Neutrophil (primary cell): ENCODE results near the gene GRIK2.

Experiments
- H3K27ac ChIP-seq: fragments of 200-600 bp; sonication (generic); 2 replicates; pipeline ENCODE4 v1.5.1; 2016; ENCODE audit warnings: mild to moderate bottlenecking, moderate library complexity
- H3K27me3 ChIP-seq: fragments of 200-600 bp; sonication (generic); 2 replicates; pipeline ENCODE4 v1.6.0; 2016; ENCODE audit warnings: mild to moderate bottlenecking
- H3K36me3 ChIP-seq: fragments of 200-600 bp; sonication (generic); 2 replicates; pipeline ENCODE4 v1.5.1; 2017
- H3K4me1 ChIP-seq, 2 experiments: fragments of 200-600 bp in 1 of 2; sonication (generic) in 1 of 2; 1 replicate in 1 of 2; 2 replicates in 1 of 2; pipeline versions ENCODE4 v1.5.1 to v1.6.1; 2013 to 2016; ENCODE audit warnings: low read depth in 1 of 2, low read length in 1 of 2, mild to moderate bottlenecking in 1 of 2, moderate library complexity in 1 of 2; ENCODE audit not compliant: control insufficient read depth in 1 of 2, insufficient read depth in 1 of 2
- H3K4me3 ChIP-seq, 2 experiments: fragments of 200-600 bp in 1 of 2; sonication (generic) in 1 of 2; 1 replicate in 1 of 2; 2 replicates in 1 of 2; pipeline ENCODE4 v1.5.1; 2013 to 2016; ENCODE audit warnings: low read depth in 1 of 2, low read length in 1 of 2, mild to moderate bottlenecking in 1 of 2, moderate library complexity in 1 of 2
- H3K9me3 ChIP-seq: fragments of 200-600 bp; sonication (generic); 2 replicates; pipeline ENCODE4 v1.5.1; 2016
- CTCF ChIP-seq: fragments of 200-600 bp; sonication (generic); IDR thresholded peaks from 2 replicates; pipeline ENCODE4 v1.5.1; 2016; ENCODE audit warnings: antibody characterized with exemption

GRIK2 gene

GRCh38 chr6:101921829-101922450 lies 528.4 kb downstream of the GRIK2 start:
- no peaks in the 10 kb centered on the region for H3K4me1 ChIP-seq
- no peaks in the 10 kb centered on the region for H3K9me3 ChIP-seq
- H3K27ac ChIP-seq, result no peak overlapping the region
- no peak for TF ChIP-seq CTCF
- H3K36me3 ChIP-seq, result no peaks in the 10 kb centered on the region
- no peaks in the 10 kb centered on the region for H3K27me3 ChIP-seq
- H3K4me3 ChIP-seq, result no peak overlapping the region

GRCh38 chr6:101926149-101926925 lies 532.8 kb downstream of the GRIK2 start:
- Histone ChIP-seq H3K27me3 (no peaks in the 10 kb centered on the region), H3K36me3 (no peaks in the 10 kb centered on the region), H3K4me3 (no peak overlapping the region), H3K4me1 (no peaks in the 10 kb centered on the region), H3K27ac (no peak overlapping the region), H3K9me3 (no peaks in the 10 kb centered on the region)
- TF ChIP-seq CTCF, result no peak

GRCh38 chr6:101931766-101932165 lies 538.3 kb downstream of the GRIK2 start:
- Histone ChIP-seq H3K4me3 (no peak overlapping the region), H3K27ac (no peak overlapping the region), H3K27me3 (no peaks in the 10 kb centered on the region), H3K4me1 (no peaks in the 10 kb centered on the region), H3K36me3 (no peaks in the 10 kb centered on the region), H3K9me3 (no peaks in the 10 kb centered on the region)
- TF ChIP-seq CTCF, result no peak

GRCh38 chr6:101932704-101933103 lies 539.2 kb downstream of the GRIK2 start:
- Histone ChIP-seq H3K27me3 (no peaks in the 10 kb centered on the region), H3K4me1 (no peaks in the 10 kb centered on the region), H3K36me3 (no peaks in the 10 kb centered on the region), H3K4me3 (no peak overlapping the region), H3K9me3 (no peaks in the 10 kb centered on the region), H3K27ac (no peak overlapping the region)
- no peak for TF ChIP-seq CTCF

- Histone ChIP-seq H3K9me3 (no peaks in the 10 kb centered on the region), H3K27ac (no peak overlapping the region), H3K36me3 (no peaks in the 10 kb centered on the region), H3K27me3 (no peaks in the 10 kb centered on the region), H3K4me1 (no peaks in the 10 kb centered on the region), H3K4me3 (no peak overlapping the region)
- no peak for TF ChIP-seq CTCF
These were observed 542.2 kb downstream of the GRIK2 start for GRCh38 chr6:101935732-101936131.
